NCI-H226 (cell line): ENCODE results near the gene RECK.
"Not testable (repeated sequence)": the region's sequence is repeated elsewhere in the genome, so short reads cannot be mapped to it uniquely, and the experiment has no call there.

Source experiments
- DNase-seq: peaks from one replicate; pipeline ENCODE4 v3.0.0-alpha.2; 2015

RECK gene

GRCh38 chr9:36141761-36142160, 105.0 kb downstream of the RECK start:
- no peak for DNase-seq

DNA sequence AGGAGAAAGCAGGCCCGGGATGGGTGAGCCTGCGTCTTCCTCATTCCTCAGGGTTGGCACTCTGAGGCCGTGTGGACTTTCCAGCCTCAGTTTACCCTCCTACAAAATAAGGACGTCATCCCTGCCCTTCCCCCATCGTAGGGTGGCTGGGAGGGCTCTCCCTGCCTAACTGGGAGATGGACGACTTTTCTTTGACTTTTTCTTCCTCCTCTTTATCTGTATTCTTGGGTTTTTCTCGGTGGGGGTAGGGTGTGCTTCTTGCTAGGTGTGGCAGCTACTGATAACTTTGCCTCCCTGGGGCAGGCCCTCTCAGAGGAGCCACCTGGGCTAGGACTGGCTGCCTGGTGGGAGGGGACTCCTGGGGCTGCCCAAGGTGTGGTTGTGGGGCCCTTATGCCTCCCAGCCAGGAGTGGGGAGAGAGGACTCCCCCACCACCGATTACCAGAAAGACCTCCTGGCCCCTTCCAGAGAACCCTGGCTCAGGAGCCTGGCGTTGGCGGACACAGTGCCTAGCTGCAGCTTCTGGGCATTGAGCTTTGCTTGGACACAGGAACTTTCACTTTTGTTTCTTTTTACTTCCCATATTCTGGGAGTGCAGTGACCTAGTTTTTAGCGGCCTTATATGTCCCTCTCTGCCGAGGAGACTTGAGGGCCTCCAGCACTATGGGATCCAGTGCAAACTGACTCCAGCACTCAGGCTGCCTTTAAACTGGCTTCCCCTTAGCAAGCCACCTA, 106.0 kb downstream of the RECK start:
- DNase-seq: no peak

DNA sequence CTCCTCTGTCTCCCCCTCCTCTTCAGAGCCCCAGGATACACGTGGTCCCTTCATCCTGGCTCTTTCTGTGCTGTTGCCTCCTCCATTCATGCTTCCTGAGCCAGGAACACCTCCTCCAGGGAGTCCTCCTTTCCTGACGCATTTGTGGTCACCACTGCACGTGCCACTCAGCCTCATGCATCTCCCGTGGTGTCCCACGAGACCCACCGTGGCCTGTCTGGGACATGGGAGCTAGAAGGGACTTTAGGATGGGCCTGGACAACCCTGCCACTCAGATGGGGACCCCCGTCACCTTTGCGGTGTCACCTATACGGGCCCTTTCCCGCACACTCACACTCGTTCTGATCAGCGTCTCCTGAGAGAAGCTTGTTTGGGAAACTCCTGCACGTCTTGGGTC, 106.5 kb downstream of the RECK start:
- DNase-seq: no peak

DNA sequence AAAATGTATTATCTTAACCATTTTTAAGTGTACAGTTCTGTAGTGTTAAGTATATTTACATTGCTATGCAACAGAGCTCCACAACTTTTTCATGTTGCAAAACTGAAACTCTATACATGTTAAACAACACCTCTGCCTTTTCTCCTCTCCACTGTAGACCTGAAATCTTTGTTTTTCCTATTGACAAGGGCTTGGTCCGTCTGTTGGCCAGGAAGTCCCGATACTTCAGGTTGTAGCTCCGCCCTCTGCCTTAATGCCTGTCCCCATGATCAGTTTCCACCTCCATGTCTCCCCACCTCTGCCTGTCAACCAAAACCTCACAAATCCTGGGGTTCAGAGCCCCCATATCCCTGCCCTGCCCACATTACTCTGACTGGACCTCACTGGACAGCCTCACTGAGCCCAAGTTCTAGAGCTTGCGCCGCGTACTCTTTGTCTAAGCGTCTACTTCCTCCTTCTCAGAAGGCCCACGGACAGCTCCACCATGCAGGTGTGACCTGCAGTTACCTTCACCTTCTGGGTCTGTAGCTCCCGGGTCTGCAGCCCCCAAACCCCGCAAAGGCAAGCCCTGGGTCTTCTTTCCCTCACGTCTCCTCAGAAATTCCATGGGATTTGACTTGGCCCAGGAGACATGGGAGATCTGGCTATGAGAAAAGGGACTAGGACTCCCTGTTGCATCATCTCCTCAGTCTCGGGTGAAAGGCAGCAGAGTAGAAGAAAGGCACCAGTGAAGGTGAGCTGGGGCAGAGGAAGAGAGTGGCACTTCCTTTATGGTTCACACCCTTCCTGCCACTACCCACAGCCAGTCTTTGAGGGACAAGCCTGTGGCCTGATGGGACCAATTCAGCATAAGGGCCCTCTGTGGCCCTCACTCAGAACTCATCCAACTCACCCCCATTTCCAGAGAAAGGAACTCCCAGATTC, 107.9 kb downstream of the RECK start:
- no peak for DNase-seq

GRCh38 chr9:36145970-36146369, 109.3 kb downstream of the RECK start:
- no peak for DNase-seq

DNA sequence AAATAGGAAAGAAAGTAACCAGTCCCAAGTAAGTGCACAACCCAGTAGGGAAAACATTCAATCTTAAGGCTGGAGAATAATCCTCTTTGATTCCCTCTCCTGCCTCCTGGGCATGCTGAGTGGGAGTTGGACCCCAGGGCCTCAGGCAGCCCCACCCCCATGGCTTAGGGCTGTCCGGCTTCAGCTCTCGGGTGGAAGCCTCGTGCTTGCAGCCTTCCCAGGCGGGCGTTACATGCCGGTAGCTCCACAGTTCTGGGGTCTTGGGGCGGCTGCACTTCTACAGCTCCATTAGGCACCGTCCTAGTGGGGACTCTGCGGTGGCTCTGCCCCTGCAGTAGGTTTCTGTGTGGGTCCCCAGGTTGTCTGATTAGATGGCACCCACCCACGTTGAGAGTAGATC, 109.9 kb downstream of the RECK start:
- DNase-seq: no peak

- no peak for DNase-seq
Measured at GRCh38 chr9:36147441-36148175, 110.9 kb downstream of the RECK start.

GRCh38 chr9:36148311-36149051, 111.8 kb downstream of the RECK start:
- peak; percentile 88 for DNase-seq

- peak; percentile 61 for DNase-seq
Measured at GRCh38 chr9:36149197-36149596, 112.5 kb downstream of the RECK start.

DNA sequence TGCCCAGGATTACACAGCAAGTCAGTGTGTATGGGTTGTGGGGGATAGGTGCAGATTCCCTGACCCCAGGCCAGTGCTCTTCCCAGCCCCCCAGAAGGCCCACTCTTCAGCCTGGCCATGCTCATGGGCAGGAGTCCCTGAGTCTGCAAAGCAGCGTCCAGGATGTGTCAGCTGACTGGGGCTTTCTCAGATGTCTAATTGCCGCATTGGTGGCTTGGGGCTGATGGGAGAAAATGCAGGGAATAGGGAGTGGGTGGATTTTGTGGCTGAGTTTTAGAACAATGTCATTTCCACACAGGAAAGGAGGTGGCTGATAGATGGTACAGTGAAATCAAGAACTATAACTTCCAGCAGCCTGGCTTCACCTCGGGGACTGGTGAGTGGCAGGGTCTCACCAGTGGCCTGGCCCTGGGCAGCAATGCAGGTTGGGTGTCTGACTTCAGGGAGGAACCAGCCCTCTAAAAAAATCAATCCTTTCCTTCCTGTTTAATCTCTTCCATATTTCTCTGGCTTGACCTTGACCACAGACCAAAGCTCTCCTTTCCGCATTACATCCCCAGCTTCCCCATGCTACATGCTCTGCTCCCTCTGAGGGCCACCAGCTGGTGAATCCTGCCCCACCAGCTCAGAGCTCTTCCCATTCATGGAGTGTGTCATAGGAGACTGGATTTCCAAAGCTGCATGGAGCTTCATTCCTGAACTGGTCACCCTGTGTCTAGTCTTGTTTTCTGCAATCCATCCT, 114.0 kb downstream of the RECK start:
- DNase-seq: no peak

GRCh38 chr9:36151316-36152210, 114.8 kb downstream of the RECK start:
- peak; percentile 54 for DNase-seq

- no peak for DNase-seq
Measured at GRCh38 chr9:36152741-36153438, 116.2 kb downstream of the RECK start.

GRCh38 chr9:36153746-36154145, 117.0 kb downstream of the RECK start:
- no peak for DNase-seq

- peak; percentile 12 for DNase-seq
Measured at GRCh38 chr9:36154331-36154952, 117.7 kb downstream of the RECK start.

- DNase-seq: no peak
Measured at GRCh38 chr9:36156116-36156515, 119.4 kb downstream of the RECK start.

GRCh38 chr9:36158122-36158521, 121.4 kb downstream of the RECK start:
- DNase-seq: no peak

GRCh38 chr9:36158917-36159316, 122.2 kb downstream of the RECK start:
- peak; percentile 7 for DNase-seq

- not testable (repeated sequence) for DNase-seq
Measured at GRCh38 chr9:36159509-36159908, 122.8 kb downstream of the RECK start.

GRCh38 chr9:36160126-36160525, 123.4 kb downstream of the RECK start:
- not testable (repeated sequence) for DNase-seq

DNA sequence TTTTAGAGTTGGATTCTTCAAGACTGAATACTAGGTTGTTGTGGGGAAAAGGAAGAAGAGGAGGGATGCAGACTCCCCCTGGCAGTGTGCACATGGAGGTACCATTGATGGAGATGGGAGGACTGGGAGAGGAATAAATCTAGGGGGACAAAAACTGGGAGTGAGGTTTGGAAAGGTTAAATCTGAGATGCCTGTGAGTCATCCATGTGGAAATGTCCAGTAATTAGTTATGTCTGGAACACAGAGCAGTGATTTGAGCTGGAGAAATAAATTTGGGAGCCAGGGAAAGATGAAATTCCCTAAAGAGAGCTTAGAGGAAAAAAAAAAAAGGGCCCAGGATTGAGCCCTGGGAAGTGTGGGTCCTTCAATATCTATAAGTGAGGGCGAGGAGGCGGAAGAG, 124.5 kb downstream of the RECK start:
- DNase-seq: no peak
